Measurements from ENCODE around the gene PIK3CA. TPM values are rescaled to one million over a fixed set of nuclear protein-coding genes. Genes with fewer than 3 reads are reported as not detected.

The PIK3CA gene
- total RNA-seq, 1 experiment from 2014 or later: 27.6 TPM

DNA sequence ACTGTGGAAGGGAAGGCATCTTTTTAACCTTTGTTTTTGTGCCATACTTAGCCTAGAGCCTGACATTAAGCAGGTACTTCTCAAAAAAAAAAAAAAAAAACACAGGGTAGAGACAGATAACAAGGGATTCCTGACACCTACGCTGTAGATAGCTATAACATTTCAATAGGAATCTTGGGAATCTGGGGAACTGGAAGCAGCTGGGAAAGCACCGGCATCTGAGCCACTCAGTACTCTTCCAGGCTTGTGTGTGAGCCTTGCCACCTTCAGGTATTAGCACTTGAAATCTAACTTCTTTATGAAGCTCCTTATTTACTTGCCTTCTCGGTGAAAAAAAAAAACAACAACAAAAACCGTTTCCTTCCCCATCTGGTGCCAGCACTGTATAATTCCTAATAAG is 46.8 kb downstream of the PIK3CA start:
- H3K36me3 ChIP-seq (ENCODE audit: control insufficient read depth, insufficient read depth, low read length): no peaks in the 10 kb centered on the region
- no peaks in the 10 kb centered on the region for H3K27me3 ChIP-seq (ENCODE audit: control insufficient read depth, insufficient read depth, low read length)
- H3K4me3 ChIP-seq (ENCODE audit: low read depth in 2 of 2, low read length in 2 of 2): no peak overlapping the region
- no peaks in the 10 kb centered on the region; the same call in 1 of the 2 replicates for H3K4me1 ChIP-seq (ENCODE audit: control insufficient read depth, insufficient read depth, low read length)
- no peak for ATAC-seq
- in situ Hi-C loops (cut with HindIII; ENCODE audit: low pct_unique_long_range_greater_than_20kb, low sequenced_read_pairs) (no loop called here), intact Hi-C loops (cut with micrococcal nuclease; ENCODE audit: unreplicated experiment) (no loop called here)
- no peak for DNase-seq (ENCODE audit: low read depth, low spot score)
- POLR2A ChIA-PET: interaction anchor here (0.7 kb wide), 1 partner anchor 113 kb away, joined by 8 read pairs; no protein-coding TSS in a partner anchor
- no peak overlapping the region for H3K27ac ChIP-seq (ENCODE audit: low read length)
- no TSS peak for BruUV-seq (replicated peaks)
- CTCF ChIA-PET: interaction anchor here (0.6 kb wide), 1 partner anchor 117 kb away, joined by 4 read pairs; no protein-coding TSS in a partner anchor
- no peak for TF ChIP-seq SIN3A (IDR thresholded peaks at IDR 0.05; ENCODE audit: borderline replicate concordance, insufficient read depth, low read depth, low read length)
- TF ChIP-seq TCF7L2 (IDR thresholded peaks at IDR 0.05; ENCODE audit: low read depth, low read length): no peak
- H3K9me3 ChIP-seq (ENCODE audit: control insufficient read depth, insufficient read depth, low read depth, low read length): no peaks in the 10 kb centered on the region

DNA sequence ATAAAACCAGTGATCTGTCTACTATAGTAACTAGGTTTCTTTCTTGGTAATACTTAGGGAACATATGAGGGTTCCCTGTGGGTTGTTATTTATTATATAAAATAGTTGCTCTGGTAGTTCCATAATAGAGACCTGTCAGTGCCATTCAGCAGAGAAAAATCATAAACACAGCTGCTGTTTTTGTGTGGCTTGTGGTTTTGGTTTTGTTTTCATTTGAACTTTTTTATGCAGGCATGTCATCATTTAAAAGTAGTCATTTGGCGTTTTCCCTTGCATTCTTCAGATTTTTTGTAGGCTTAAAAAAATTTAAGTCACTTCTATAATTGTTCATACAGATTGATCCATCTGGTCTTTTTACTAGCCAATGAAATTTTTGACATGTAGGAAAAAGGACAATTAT is 47.9 kb downstream of the PIK3CA start:
- no peak for TF ChIP-seq POLR2AphosphoS5 (IDR thresholded peaks at IDR 0.05; ENCODE audit: low read depth, low read length)
- no peak for TF ChIP-seq TCF7L2 (IDR thresholded peaks at IDR 0.05; ENCODE audit: low read depth, low read length)
- TF ChIP-seq, protein P1, sequence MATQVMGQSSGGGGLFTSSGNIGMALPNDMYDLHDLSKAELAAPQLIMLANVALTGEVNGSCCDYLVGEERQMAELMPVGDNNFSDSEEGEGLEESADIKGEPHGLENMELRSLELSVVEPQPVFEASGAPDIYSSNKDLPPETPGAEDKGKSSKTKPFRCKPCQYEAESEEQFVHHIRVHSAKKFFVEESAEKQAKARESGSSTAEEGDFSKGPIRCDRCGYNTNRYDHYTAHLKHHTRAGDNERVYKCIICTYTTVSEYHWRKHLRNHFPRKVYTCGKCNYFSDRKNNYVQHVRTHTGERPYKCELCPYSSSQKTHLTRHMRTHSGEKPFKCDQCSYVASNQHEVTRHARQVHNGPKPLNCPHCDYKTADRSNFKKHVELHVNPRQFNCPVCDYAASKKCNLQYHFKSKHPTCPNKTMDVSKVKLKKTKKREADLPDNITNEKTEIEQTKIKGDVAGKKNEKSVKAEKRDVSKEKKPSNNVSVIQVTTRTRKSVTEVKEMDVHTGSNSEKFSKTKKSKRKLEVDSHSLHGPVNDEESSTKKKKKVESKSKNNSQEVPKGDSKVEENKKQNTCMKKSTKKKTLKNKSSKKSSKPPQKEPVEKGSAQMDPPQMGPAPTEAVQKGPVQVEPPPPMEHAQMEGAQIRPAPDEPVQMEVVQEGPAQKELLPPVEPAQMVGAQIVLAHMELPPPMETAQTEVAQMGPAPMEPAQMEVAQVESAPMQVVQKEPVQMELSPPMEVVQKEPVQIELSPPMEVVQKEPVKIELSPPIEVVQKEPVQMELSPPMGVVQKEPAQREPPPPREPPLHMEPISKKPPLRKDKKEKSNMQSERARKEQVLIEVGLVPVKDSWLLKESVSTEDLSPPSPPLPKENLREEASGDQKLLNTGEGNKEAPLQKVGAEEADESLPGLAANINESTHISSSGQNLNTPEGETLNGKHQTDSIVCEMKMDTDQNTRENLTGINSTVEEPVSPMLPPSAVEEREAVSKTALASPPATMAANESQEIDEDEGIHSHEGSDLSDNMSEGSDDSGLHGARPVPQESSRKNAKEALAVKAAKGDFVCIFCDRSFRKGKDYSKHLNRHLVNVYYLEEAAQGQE (IDR thresholded peaks at IDR 0.05; ENCODE audit: insufficient read depth in 1 of 2, low read depth in 2 of 2, low read length in 1 of 2): no peak
- CTCF ChIA-PET: no interaction called here
- no peaks in the 10 kb centered on the region for H3K27me3 ChIP-seq (ENCODE audit: control insufficient read depth, insufficient read depth, low read length)
- intact Hi-C loops (cut with micrococcal nuclease; ENCODE audit: unreplicated experiment): no loop called here
- H3K9me3 ChIP-seq (ENCODE audit: control insufficient read depth, insufficient read depth, low read depth, low read length): no peaks in the 10 kb centered on the region
- BruUV-seq (replicated peaks): no TSS peak
- no peaks in the 10 kb centered on the region; the same call in 1 of the 2 replicates for H3K4me1 ChIP-seq (ENCODE audit: control insufficient read depth, insufficient read depth, low read length)
- in situ Hi-C loops (cut with HindIII; ENCODE audit: low pct_unique_long_range_greater_than_20kb, low sequenced_read_pairs): no loop called here
- ATAC-seq: no peak
- POLR2A ChIA-PET: no interaction called here
- DNase-seq (ENCODE audit: low read depth, low spot score): no peak
- H3K36me3 ChIP-seq (ENCODE audit: control insufficient read depth, insufficient read depth, low read length): no peaks in the 10 kb centered on the region
- H3K4me3 ChIP-seq (ENCODE audit: low read depth in 2 of 2, low read length in 2 of 2): no peak overlapping the region
- no peak overlapping the region for H3K27ac ChIP-seq (ENCODE audit: low read length)

DNA sequence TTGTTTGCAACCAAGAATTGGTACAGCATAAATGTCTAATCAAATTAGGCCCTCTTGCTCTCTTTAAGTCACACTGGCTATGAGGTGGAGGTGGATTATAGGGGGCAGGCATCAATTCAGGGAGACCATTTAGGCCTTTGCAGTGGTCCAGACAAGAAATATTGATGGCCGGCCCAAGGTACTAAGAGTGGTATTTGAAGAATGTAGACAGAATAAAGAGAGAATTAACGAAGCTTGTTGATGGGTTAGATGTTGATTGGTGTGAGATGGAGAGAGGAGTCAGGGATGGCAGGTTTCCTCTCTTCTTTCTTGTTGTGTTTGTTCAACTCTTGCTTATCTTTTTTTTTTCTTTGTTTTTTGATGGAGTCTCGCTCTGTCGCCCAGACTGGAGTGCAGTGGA is 48.5 kb downstream of the PIK3CA start:
- TF ChIP-seq, protein P1 (IDR thresholded peaks at IDR 0.05; ENCODE audit: insufficient read depth in 1 of 2, low read depth in 2 of 2, low read length in 1 of 2): no peak
- no peak for TF ChIP-seq TCF7L2 (IDR thresholded peaks at IDR 0.05; ENCODE audit: low read depth, low read length)
- TF ChIP-seq, protein P2, sequence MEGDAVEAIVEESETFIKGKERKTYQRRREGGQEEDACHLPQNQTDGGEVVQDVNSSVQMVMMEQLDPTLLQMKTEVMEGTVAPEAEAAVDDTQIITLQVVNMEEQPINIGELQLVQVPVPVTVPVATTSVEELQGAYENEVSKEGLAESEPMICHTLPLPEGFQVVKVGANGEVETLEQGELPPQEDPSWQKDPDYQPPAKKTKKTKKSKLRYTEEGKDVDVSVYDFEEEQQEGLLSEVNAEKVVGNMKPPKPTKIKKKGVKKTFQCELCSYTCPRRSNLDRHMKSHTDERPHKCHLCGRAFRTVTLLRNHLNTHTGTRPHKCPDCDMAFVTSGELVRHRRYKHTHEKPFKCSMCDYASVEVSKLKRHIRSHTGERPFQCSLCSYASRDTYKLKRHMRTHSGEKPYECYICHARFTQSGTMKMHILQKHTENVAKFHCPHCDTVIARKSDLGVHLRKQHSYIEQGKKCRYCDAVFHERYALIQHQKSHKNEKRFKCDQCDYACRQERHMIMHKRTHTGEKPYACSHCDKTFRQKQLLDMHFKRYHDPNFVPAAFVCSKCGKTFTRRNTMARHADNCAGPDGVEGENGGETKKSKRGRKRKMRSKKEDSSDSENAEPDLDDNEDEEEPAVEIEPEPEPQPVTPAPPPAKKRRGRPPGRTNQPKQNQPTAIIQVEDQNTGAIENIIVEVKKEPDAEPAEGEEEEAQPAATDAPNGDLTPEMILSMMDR (IDR thresholded peaks at IDR 0.05): no peak
- no peak for TF ChIP-seq POLR2AphosphoS5 (IDR thresholded peaks at IDR 0.05; ENCODE audit: low read depth, low read length)
- TF ChIP-seq SIN3A (IDR thresholded peaks at IDR 0.05; ENCODE audit: borderline replicate concordance, insufficient read depth, low read depth, low read length): no peak
- POLR2A ChIA-PET: no interaction called here
- DNase-seq (ENCODE audit: low read depth, low spot score) (no peak), ATAC-seq (no peak)
- CTCF ChIA-PET: no interaction called here
- H3K27me3 ChIP-seq (ENCODE audit: control insufficient read depth, insufficient read depth, low read length): no peaks in the 10 kb centered on the region
- in situ Hi-C loops (cut with HindIII; ENCODE audit: low pct_unique_long_range_greater_than_20kb, low sequenced_read_pairs): no loop called here
- no peak overlapping the region for H3K4me3 ChIP-seq (ENCODE audit: low read depth in 2 of 2, low read length in 2 of 2)
- no peak overlapping the region for H3K27ac ChIP-seq (ENCODE audit: low read length)
- intact Hi-C loops (cut with micrococcal nuclease; ENCODE audit: unreplicated experiment): no loop called here
- no peaks in the 10 kb centered on the region for H3K36me3 ChIP-seq (ENCODE audit: control insufficient read depth, insufficient read depth, low read length)
- H3K4me1 ChIP-seq (ENCODE audit: control insufficient read depth, insufficient read depth, low read length): no peaks in the 10 kb centered on the region; the same call in 1 of the 2 replicates
- no TSS peak for BruUV-seq (replicated peaks)
- no peaks in the 10 kb centered on the region for H3K9me3 ChIP-seq (ENCODE audit: control insufficient read depth, insufficient read depth, low read depth, low read length)
